ENCODE data around the gene SPEM3. TPM values are rescaled to one million over a fixed set of nuclear protein-coding genes. Genes with fewer than 3 reads are reported as not detected.

Gene SPEM3
- not detected for total RNA-seq
- not detected for polyA plus RNA-seq
- long read RNA-seq, donor 1, result 0 reads
- long read RNA-seq, donor 2, result 0 reads
- long read RNA-seq, donor 3, result 0 reads
- long read RNA-seq, donor 4, result 0 reads

GRCh38 chr17:7428557-7428956 is at the start of gene SPEM3:
Gene SPEM3, plus strand, starts transcription at chr17:7428857. Its CDS starts 46 bp downstream, at chr17:7428903.
- intact Hi-C loops (cut with DNase I), result no loop called here
- no peak for ATAC-seq
- peak in 1 of 3 donors; percentile 25 for DNase-seq
- no peak within 1 kb of the TSS for H3K27ac ChIP-seq (ENCODE audit: low read length)
- H3K9me3 ChIP-seq (ENCODE audit: control insufficient read depth, low read length), result no peaks in the 10 kb centered on the region
- 67% methylated on average over 5 of the region's 5 CpGs for WGBS
- H3K4me1 ChIP-seq (ENCODE audit: control insufficient read depth, insufficient read depth, low read length), result no peaks in the 10 kb centered on the region
- H3K27me3 ChIP-seq (ENCODE audit: control insufficient read depth, insufficient read depth), result no peaks in the 10 kb centered on the region
- H3K4me3 ChIP-seq (ENCODE audit: low read length), result no peak within 1 kb of the TSS

- H3K9me3 ChIP-seq (ENCODE audit: control insufficient read depth, low read length), result no peaks in the 10 kb centered on the region
- ATAC-seq (no peak), DNase-seq (no peak)
- 94% methylated on average over 3 of the region's 3 CpGs for WGBS
- H3K4me3 ChIP-seq (ENCODE audit: low read length), result no peak overlapping the region
- no peaks in the 10 kb centered on the region for H3K27me3 ChIP-seq (ENCODE audit: control insufficient read depth, insufficient read depth)
- intact Hi-C loops (cut with DNase I), result no loop called here
- no peak overlapping the region for H3K27ac ChIP-seq (ENCODE audit: low read length)
- peaks cover 3% of the 10 kb centered on the region for H3K4me1 ChIP-seq (ENCODE audit: control insufficient read depth, insufficient read depth, low read length)
Measured at GRCh38 chr17:7379134-7379533, 49.5 kb upstream of the SPEM3 start.

- WGBS, result 21% methylated on average over 7 of the region's 7 CpGs
- DNase-seq (peak; percentile 63 to 83 (median 78)), ATAC-seq (peak; percentile 41 to 62)
- Histone ChIP-seq H3K4me3 (ENCODE audit: low read length) (peak overlapping the region; percentile 45), H3K27ac (ENCODE audit: low read length) (no peak overlapping the region), H3K9me3 (ENCODE audit: control insufficient read depth, low read length) (no peaks in the 10 kb centered on the region), H3K4me1 (ENCODE audit: control insufficient read depth, insufficient read depth, low read length) (peaks cover 3% of the 10 kb centered on the region), H3K27me3 (ENCODE audit: control insufficient read depth, insufficient read depth) (no peaks in the 10 kb centered on the region)
- intact Hi-C loops (cut with DNase I), result no loop called here
Measured at GRCh38 chr17:7380321-7380720, 48.3 kb upstream of the SPEM3 start.

GRCh38 chr17:7380855-7381683 is 47.6 kb upstream of the SPEM3 start, which contains the start of gene TNK1:
Gene TNK1, plus strand, starts transcription at chr17:7381089. Its CDS starts 1,838 bp downstream, at chr17:7382927.
- DNase-seq (peak; percentile 59 to 81 (median 79)), ATAC-seq (peak; percentile 53 to 58)
- Histone ChIP-seq H3K4me1 (ENCODE audit: control insufficient read depth, insufficient read depth, low read length) (peaks cover 3% of the 10 kb centered on the region), H3K4me3 (ENCODE audit: low read length) (peak within 1 kb of the TSS; percentile 45), H3K27ac (ENCODE audit: low read length) (no peak within 1 kb of the TSS), H3K27me3 (ENCODE audit: control insufficient read depth, insufficient read depth) (no peaks in the 10 kb centered on the region), H3K9me3 (ENCODE audit: control insufficient read depth, low read length) (no peaks in the 10 kb centered on the region)
- whole genome bisulfite sequencing, result 3% methylated on average over 51 of the region's 52 CpGs
- intact Hi-C loops (cut with DNase I), result no loop called here

GRCh38 chr17:7382901-7383300 is 45.8 kb upstream of the SPEM3 start:
- Histone ChIP-seq H3K27ac (ENCODE audit: low read length) (no peak overlapping the region), H3K4me1 (ENCODE audit: control insufficient read depth, insufficient read depth, low read length) (peaks cover 3% of the 10 kb centered on the region), H3K9me3 (ENCODE audit: control insufficient read depth, low read length) (no peaks in the 10 kb centered on the region), H3K27me3 (ENCODE audit: control insufficient read depth, insufficient read depth) (no peaks in the 10 kb centered on the region), H3K4me3 (ENCODE audit: low read length) (no peak overlapping the region)
- 88% methylated on average over 10 of the region's 10 CpGs for WGBS
- DNase-seq (no peak), ATAC-seq (no peak)
- intact Hi-C loops (cut with DNase I), result no loop called here

GRCh38 chr17:7383371-7383741 is 45.3 kb upstream of the SPEM3 start:
- DNase-seq (no peak), ATAC-seq (peak; percentile 1 to 2)
- Histone ChIP-seq H3K27ac (ENCODE audit: low read length) (no peak overlapping the region), H3K9me3 (ENCODE audit: control insufficient read depth, low read length) (no peaks in the 10 kb centered on the region), H3K4me1 (ENCODE audit: control insufficient read depth, insufficient read depth, low read length) (peaks cover 3% of the 10 kb centered on the region), H3K4me3 (ENCODE audit: low read length) (no peak overlapping the region), H3K27me3 (ENCODE audit: control insufficient read depth, insufficient read depth) (no peaks in the 10 kb centered on the region)
- WGBS, result 74% methylated on average over 11 of the region's 11 CpGs
- intact Hi-C loops (cut with DNase I), result no loop called here

GRCh38 chr17:7383742-7384488 is 44.7 kb upstream of the SPEM3 start:
- Histone ChIP-seq H3K27ac (ENCODE audit: low read length) (no peak overlapping the region), H3K4me1 (ENCODE audit: control insufficient read depth, insufficient read depth, low read length) (peaks cover 3% of the 10 kb centered on the region), H3K27me3 (ENCODE audit: control insufficient read depth, insufficient read depth) (no peaks in the 10 kb centered on the region), H3K4me3 (ENCODE audit: low read length) (peak overlapping the region; percentile 16), H3K9me3 (ENCODE audit: control insufficient read depth, low read length) (no peaks in the 10 kb centered on the region)
- 6% methylated on average over 65 of the region's 65 CpGs for WGBS
- intact Hi-C loops (cut with DNase I), result no loop called here
- peak; percentile 61 to 82 (median 81) for DNase-seq
- ATAC-seq, result peak; percentile 77 to 81

- WGBS, result 41% methylated on average over 23 of the region's 23 CpGs
- ATAC-seq, result peak in 1 of 2 donors; percentile 1
- H3K9me3 ChIP-seq (ENCODE audit: control insufficient read depth, low read length), result no peaks in the 10 kb centered on the region
- peak overlapping the region; percentile 16 for H3K4me3 ChIP-seq (ENCODE audit: low read length)
- no peaks in the 10 kb centered on the region for H3K27me3 ChIP-seq (ENCODE audit: control insufficient read depth, insufficient read depth)
- intact Hi-C loops (cut with DNase I), result no loop called here
- DNase-seq, result no peak
- peaks cover 3% of the 10 kb centered on the region for H3K4me1 ChIP-seq (ENCODE audit: control insufficient read depth, insufficient read depth, low read length)
- no peak overlapping the region for H3K27ac ChIP-seq (ENCODE audit: low read length)
Measured at GRCh38 chr17:7384489-7385081, 44.1 kb upstream of the SPEM3 start.

- 96% methylated on average over 10 of the region's 10 CpGs for WGBS
- DNase-seq (peak in 1 of 3 donors; percentile 34), ATAC-seq (no peak)
- Histone ChIP-seq H3K27ac (ENCODE audit: low read length) (no peak overlapping the region), H3K9me3 (ENCODE audit: control insufficient read depth, low read length) (no peaks in the 10 kb centered on the region), H3K4me3 (ENCODE audit: low read length) (no peak overlapping the region), H3K4me1 (ENCODE audit: control insufficient read depth, insufficient read depth, low read length) (no peaks in the 10 kb centered on the region), H3K27me3 (ENCODE audit: control insufficient read depth, insufficient read depth) (no peaks in the 10 kb centered on the region)
- intact Hi-C loops (cut with DNase I), result no loop called here
Measured at GRCh38 chr17:7388856-7389255, 39.8 kb upstream of the SPEM3 start.

GRCh38 chr17:7389924-7390910 is 38.4 kb upstream of the SPEM3 start:
- intact Hi-C loops (cut with DNase I), result loop anchor here in 1 of 4 donors (5.0 kb wide), 1 partner anchor 97 kb away; no protein-coding TSS in a partner anchor
- ATAC-seq, result no peak
- 85% methylated on average over 19 of the region's 19 CpGs for WGBS

More at GRCh38 chr17:7389924-7390910, 38.4 kb upstream of the SPEM3 start:
- no peaks in the 10 kb centered on the region for H3K27me3 ChIP-seq (ENCODE audit: control insufficient read depth, insufficient read depth)
- no peak overlapping the region for H3K27ac ChIP-seq (ENCODE audit: low read length)
- no peaks in the 10 kb centered on the region for H3K4me1 ChIP-seq (ENCODE audit: control insufficient read depth, insufficient read depth, low read length)
- DNase-seq, result peak in 1 of 3 donors; percentile 44
- no peaks in the 10 kb centered on the region for H3K9me3 ChIP-seq (ENCODE audit: control insufficient read depth, low read length)
- H3K4me3 ChIP-seq (ENCODE audit: low read length), result no peak overlapping the region

Data from right cardiac atrium (tissue), 5 donors.